Astrocyte (in vitro differentiated cells and primary cell): ENCODE data around the gene NPW. TPM values are rescaled to one million over a fixed set of nuclear protein-coding genes. Genes with fewer than 3 reads are reported as not detected.

Source experiments
- DNase-seq: peaks from one replicate; pipeline ENCODE4 v3.0.0-alpha.2; 2010; ENCODE audit warnings: low read depth
- FAIRE-seq: peaks from 2 replicates; lab custom pipeline; 2011; peaks lifted over from hg19 to GRCh38; lab: Jason Lieb, UNC
- H2AFZ ChIP-seq: 2 replicates; pipeline ENCODE4 v1.6.0; 2012; ENCODE audit warnings: low read depth, low read length, inconsistent platforms
- H3K27ac ChIP-seq: 2 replicates; pipeline ENCODE4 v1.5.1; 2011; ENCODE audit warnings: low read depth, low read length, inconsistent platforms
- H3K27me3 ChIP-seq: 2 replicates; pipeline ENCODE4 v1.6.0; 2011; ENCODE audit warnings: low read length, inconsistent platforms; ENCODE audit not compliant: insufficient read depth
- H3K36me3 ChIP-seq: 2 replicates; pipeline ENCODE4 v1.5.1; 2011; ENCODE audit warnings: low read length, inconsistent platforms; ENCODE audit not compliant: insufficient read depth
- H3K4me1 ChIP-seq: 2 replicates; pipeline ENCODE4 v1.5.1; 2011; ENCODE audit warnings: low read length, inconsistent platforms; ENCODE audit not compliant: insufficient read depth
- H3K4me2 ChIP-seq: 2 replicates; pipeline ENCODE4 v1.6.0; 2012; ENCODE audit warnings: low read length, inconsistent platforms
- H3K4me3 ChIP-seq: 2 replicates; pipeline ENCODE4 v1.5.1; 2011; ENCODE audit warnings: low read depth, mild to moderate bottlenecking, low read length, inconsistent platforms; ENCODE audit not compliant: insufficient read depth
- H3K79me2 ChIP-seq: 2 replicates; pipeline ENCODE4 v1.6.0; 2012; ENCODE audit warnings: mild to moderate bottlenecking, low read length, inconsistent platforms; ENCODE audit not compliant: insufficient read depth
- H3K9ac ChIP-seq: 2 replicates; pipeline ENCODE4 v1.6.0; 2012; ENCODE audit warnings: mild to moderate bottlenecking, low read length, inconsistent platforms
- H3K9me3 ChIP-seq: 2 replicates; pipeline ENCODE4 v1.5.1; 2012; ENCODE audit warnings: low read depth, mild to moderate bottlenecking, low read length, inconsistent platforms; ENCODE audit not compliant: insufficient read depth
- H4K20me1 ChIP-seq: 2 replicates; pipeline ENCODE4 v1.6.0; 2012; ENCODE audit warnings: low read length, inconsistent platforms; ENCODE audit not compliant: insufficient read depth
- H3K27ac Mint-ChIP-seq: one replicate; pipeline ENCODE4 v1.8.0; 2021; ENCODE audit warnings: mild to moderate bottlenecking, mixed read lengths; ENCODE audit not compliant: unreplicated experiment
- H3K27me3 Mint-ChIP-seq: one replicate; pipeline ENCODE4 v1.8.0; 2021; ENCODE audit warnings: low read depth, mixed read lengths; ENCODE audit not compliant: unreplicated experiment
- H3K36me3 Mint-ChIP-seq: one replicate; pipeline ENCODE4 v1.8.0; 2021; ENCODE audit warnings: low read depth, mixed read lengths; ENCODE audit not compliant: unreplicated experiment
- H3K4me1 Mint-ChIP-seq: one replicate; pipeline ENCODE4 v1.8.0; 2021; ENCODE audit warnings: low read depth, mixed read lengths; ENCODE audit not compliant: unreplicated experiment
- H3K4me3 Mint-ChIP-seq: one replicate; pipeline ENCODE4 v1.8.0; 2021; ENCODE audit warnings: mild to moderate bottlenecking, moderate library complexity, mixed read lengths; ENCODE audit not compliant: unreplicated experiment
- H3K9me3 Mint-ChIP-seq: one replicate; pipeline ENCODE4 v1.8.0; 2021; ENCODE audit warnings: mild to moderate bottlenecking, mixed read lengths; ENCODE audit not compliant: unreplicated experiment
- CTCF ChIP-seq: IDR thresholded peaks from 2 replicates; pipeline ENCODE4 v1.5.1; 2011; ENCODE audit warnings: low read depth, mild to moderate bottlenecking, inconsistent platforms, low read length, moderate library complexity; ENCODE audit not compliant: insufficient read depth
- EZH2 ChIP-seq: IDR thresholded peaks from 2 replicates; pipeline ENCODE4 v1.6.1; 2012; ENCODE audit warnings: mild to moderate bottlenecking, low read length, inconsistent platforms; ENCODE audit not compliant: insufficient read depth
- total RNA-seq: library from RNA; stranded (reverse); gene quantifications from 2 replicates; pipeline ENCODE4 v1.2.1, GENCODE V29; 2021

Gene NPW
- total RNA-seq, 1 donor from 2014 or later: 2.1 TPM

- H3K27ac Mint-ChIP-seq: no peak overlapping the region
Measured at GRCh38 chr16:2058420-2058819, 38.8 kb downstream of the NPW start.

GRCh38 chr16:2058872-2059271 is 39.3 kb downstream of the NPW start:
- H3K27me3 Mint-ChIP-seq: no peaks in the 10 kb centered on the region
- H3K27me3 ChIP-seq: no peaks in the 10 kb centered on the region
- H3K4me3 ChIP-seq: no peak overlapping the region
- FAIRE-seq: no peak
- DNase-seq: no peak
- no peaks in the 10 kb centered on the region for H3K4me1 Mint-ChIP-seq
- H3K4me3 Mint-ChIP-seq: no peak overlapping the region
- H2AFZ ChIP-seq: no peak overlapping the region
- no peak overlapping the region for H3K27ac Mint-ChIP-seq
- no peak overlapping the region for H3K27ac ChIP-seq
- H3K36me3 Mint-ChIP-seq: peaks cover 9% of the 10 kb centered on the region
- no peaks in the 10 kb centered on the region for H3K9me3 Mint-ChIP-seq
- H3K9ac ChIP-seq: no peak overlapping the region
- H3K79me2 ChIP-seq: no peaks in the 10 kb centered on the region
- H3K4me1 ChIP-seq: peaks cover 3% of the 10 kb centered on the region
- H3K4me2 ChIP-seq: no peak overlapping the region
- TF ChIP-seq EZH2: no peak
- TF ChIP-seq CTCF: no peak
- peaks cover 4% of the 10 kb centered on the region for H3K36me3 ChIP-seq
- H4K20me1 ChIP-seq: peaks cover 24% of the 10 kb centered on the region
- no peaks in the 10 kb centered on the region for H3K9me3 ChIP-seq

More at GRCh38 chr16:2058420-2058819, 38.8 kb downstream of the NPW start:
- Mint-ChIP-seq H3K27me3 (no peaks in the 10 kb centered on the region), H3K9me3 (no peaks in the 10 kb centered on the region), H3K36me3 (peaks cover 10% of the 10 kb centered on the region), H3K4me1 (no peaks in the 10 kb centered on the region), H3K4me3 (peak overlapping the region; percentile 22)
- peaks cover 24% of the 10 kb centered on the region for H4K20me1 ChIP-seq
- peaks cover 3% of the 10 kb centered on the region for H3K4me1 ChIP-seq
- H3K9ac ChIP-seq: no peak overlapping the region
- TF ChIP-seq EZH2: no peak
- no peak for TF ChIP-seq CTCF
- H3K27me3 ChIP-seq: no peaks in the 10 kb centered on the region
- H3K4me3 ChIP-seq: no peak overlapping the region
- no peaks in the 10 kb centered on the region for H3K79me2 ChIP-seq
- no peaks in the 10 kb centered on the region for H3K9me3 ChIP-seq
- FAIRE-seq (no peak), DNase-seq (no peak)
- H3K4me2 ChIP-seq: no peak overlapping the region
- H2AFZ ChIP-seq: no peak overlapping the region
- H3K36me3 ChIP-seq: peaks cover 6% of the 10 kb centered on the region
- no peak overlapping the region for H3K27ac ChIP-seq

- H3K27ac ChIP-seq: no peak overlapping the region
- H3K9me3 ChIP-seq: no peaks in the 10 kb centered on the region
- Mint-ChIP-seq H3K4me3 (no peak overlapping the region), H3K27ac (no peak overlapping the region), H3K27me3 (no peaks in the 10 kb centered on the region), H3K4me1 (no peaks in the 10 kb centered on the region), H3K36me3 (peaks cover 9% of the 10 kb centered on the region), H3K9me3 (no peaks in the 10 kb centered on the region)
- no peaks in the 10 kb centered on the region for H3K79me2 ChIP-seq
- no peak overlapping the region for H2AFZ ChIP-seq
- no peak overlapping the region for H3K4me2 ChIP-seq
- no peak overlapping the region for H3K4me3 ChIP-seq
- H3K9ac ChIP-seq: no peak overlapping the region
- H3K36me3 ChIP-seq: no peaks in the 10 kb centered on the region
- no peak for DNase-seq
- peaks cover 15% of the 10 kb centered on the region for H4K20me1 ChIP-seq
- no peak for FAIRE-seq
- peaks cover 3% of the 10 kb centered on the region for H3K4me1 ChIP-seq
- no peak for TF ChIP-seq CTCF
- TF ChIP-seq EZH2: no peak
- no peaks in the 10 kb centered on the region for H3K27me3 ChIP-seq
Measured at GRCh38 chr16:2060346-2060745, 40.8 kb downstream of the NPW start.
